Esophagus squamous epithelium (tissue), 5 donors: ENCODE results near the gene TRMT10C. TPM values are rescaled to one million over a fixed set of nuclear protein-coding genes. Genes with fewer than 3 reads are reported as not detected.

Source experiments
- DNase-seq: peaks from one replicate; lab custom pipeline; 2025; lab: John Stamatoyannopoulos, UW
- H3K27ac ChIP-seq, 4 donors: fragments of 200-600 bp; sonication (generic); one replicate each; pipeline ENCODE4 v1.5.1; 2016 to 2019; ENCODE audit warnings: mild to moderate bottlenecking in 1 of 4
- H3K27me3 ChIP-seq, 4 donors: fragments of 200-600 bp; sonication (generic); 1 replicate in 3 of 4; 2 replicates in 1 of 4; pipeline versions ENCODE4 v1.5.1 to v1.6.0; 2017 to 2021; ENCODE audit warnings: antibody characterized with exemption in 1 of 4
- H3K36me3 ChIP-seq, 3 donors: fragments of 200-600 bp; sonication (generic); one replicate each; pipeline ENCODE4 v1.5.1; 2016 to 2019
- H3K4me1 ChIP-seq, 3 donors: fragments of 200-600 bp; sonication (generic); one replicate each; pipeline ENCODE4 v1.5.1; 2017 to 2019
- H3K4me3 ChIP-seq, 4 donors: fragments of 200-600 bp; sonication (generic); 1 replicate in 3 of 4; 2 replicates in 1 of 4; pipeline ENCODE4 v1.5.1; 2016 to 2019; ENCODE audit warnings: mild to moderate bottlenecking in 2 of 4, moderate library complexity in 1 of 4
- H3K9me3 ChIP-seq, 3 donors: fragments of 200-600 bp; sonication (generic); one replicate each; pipeline ENCODE4 v1.5.1; 2016 to 2019
- CTCF ChIP-seq, 6 experiments: fragments of 450-650 bp in 4 of 6; fragments of 200-600 bp in 2 of 6; sonication (generic) in 2 of 6; IDR thresholded peaks; one replicate each; pipeline ENCODE4 v1.5.1; 2016 to 2019; ENCODE audit warnings: antibody characterized with exemption in 6 of 6, mild to moderate bottlenecking in 4 of 6, moderate library complexity in 4 of 6
- POLR2A ChIP-seq, 4 donors: fragments of 450-650 bp; IDR thresholded peaks; one replicate each; pipeline ENCODE4 v1.6.1; 2017; ENCODE audit warnings: antibody characterized with exemption in 4 of 4, mild to moderate bottlenecking in 4 of 4, moderate library complexity in 3 of 4
- WGBS, 2 donors: methylation state at CpG; one replicate each; pipeline ENCODE4 v1.1.5; 2018; 5-methylcytosine and 5-hydroxymethylcytosine counted together
- intact Hi-C: fragments of 100-400 bp; cut with DNase I; formaldehyde crosslinking; loops from one replicate; pipeline ENCODE4 v1.15.0; 2022
- small RNA-seq, 4 donors: library from RNA; depleted of rRNA; stranded (forward); fragments of <200 nt; gene quantifications; one replicate each; pipeline ENCODE3, GENCODE V24; 2016
- total RNA-seq, 4 donors: library from RNA; depleted of rRNA; stranded (reverse); fragments of >200 nt; gene quantifications; one replicate each; pipeline ENCODE4 v1.1.0, GENCODE V29; 2016
- donor health status: DM: yes; HTN: yes; CAD: no.

The TRMT10C gene
- total RNA-seq, 4 donors from 2014 or later: 15.3 to 32.8 (median 27.7) TPM

GRCh38 chr3:101615525-101615924 lies 53.9 kb downstream of the TRMT10C start:
- WGBS, 2 donors: 95 to 96% methylated on average over 3 to 6 of the region's 6 CpGs
- Histone ChIP-seq H3K36me3 (no peaks in the 10 kb centered on the region), H3K4me1 (peaks cover 0 to 12% (median 0%) of the 10 kb centered on the region in 3 donors), H3K27ac (no peak overlapping the region), H3K4me3 (no peak overlapping the region), H3K9me3 (no peaks in the 10 kb centered on the region), H3K27me3 (no peaks in the 10 kb centered on the region)
- TF ChIP-seq CTCF (IDR thresholded peaks at IDR 0.05) (no peak), POLR2A (IDR thresholded peaks at IDR 0.05) (no peak)
- intact Hi-C loops: no loop called here
- DNase-seq: no peak

Small RNAs within 50 kb of the gene (small RNA-seq; reads per million reads assigned to genes)
- gene RNU6-1256P: 0 reads per million in 4 donors

Other genes starting within 250 kb of the TRMT10C start
- gene IMPG2, start 241.3 kb upstream of the TRMT10C start, total RNA-seq: under 1 TPM in 3 of 4 donors, not detected in 1; 0.04 to 0.19 (median 0.09) TPM
- 10 to 100 TPM in 1 of 4 donors, 1 to 10 TPM in 3; 6.0 to 18.9 (median 9.5) TPM for gene SENP7, start 48.7 kb upstream of the TRMT10C start, total RNA-seq
- gene PCNP, start 12.3 kb downstream of the TRMT10C start, total RNA-seq: 100 to 1,000 TPM in 1 of 4 donors, 10 to 100 TPM in 3; 36.2 to 106 (median 56.9) TPM
- 10 to 100 TPM; 12.7 to 26.9 (median 18.8) TPM for gene ZBTB11, start 115.3 kb downstream of the TRMT10C start, total RNA-seq
- 1,000 to 10,000 TPM in 3 of 4 donors, 100 to 1,000 TPM in 1; 781 to 1,769 (median 1,391) TPM for gene RPL24, start 124.8 kb downstream of the TRMT10C start, total RNA-seq
- gene CEP97, start 162.7 kb downstream of the TRMT10C start, total RNA-seq: 1 to 10 TPM; 3.0 to 6.7 (median 5.9) TPM
- 1 to 10 TPM; 1.1 to 6.5 (median 2.5) TPM for gene NXPE3, start 217.3 kb downstream of the TRMT10C start, total RNA-seq